Measurements from ENCODE around the gene ZNF117. TPM values are rescaled to one million over a fixed set of nuclear protein-coding genes. Genes with fewer than 3 reads are reported as not detected.
"Not testable (repeated sequence)": the region's sequence is repeated elsewhere in the genome, so short reads cannot be mapped to it uniquely, and the experiment has no call there.

ZNF117 gene
- total RNA-seq: 72.7 TPM

DNA sequence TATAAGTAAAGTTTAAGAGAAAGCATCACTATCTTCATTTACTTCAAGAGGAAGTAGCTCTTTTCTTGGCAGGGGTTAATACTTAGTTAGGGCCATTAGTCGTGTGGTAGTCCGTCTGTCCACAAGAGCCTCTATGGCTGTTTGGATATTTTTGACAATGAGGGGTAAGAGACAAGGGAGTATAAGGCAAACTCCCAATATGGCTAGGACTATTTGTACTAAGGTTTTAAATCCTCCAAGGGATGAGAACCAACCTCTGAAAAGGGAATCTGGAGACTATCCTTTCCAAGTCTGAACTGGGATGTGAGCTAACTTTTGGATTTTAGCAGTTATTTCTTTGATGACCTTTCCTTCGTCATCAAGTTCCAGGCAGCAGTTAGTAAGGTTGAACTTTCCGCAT is at the start of gene ZNF117:
ZNF117 (minus strand) TSS at position 101 of the 400 bp plus-strand sequence.
- no peak for DNase-seq

DNA sequence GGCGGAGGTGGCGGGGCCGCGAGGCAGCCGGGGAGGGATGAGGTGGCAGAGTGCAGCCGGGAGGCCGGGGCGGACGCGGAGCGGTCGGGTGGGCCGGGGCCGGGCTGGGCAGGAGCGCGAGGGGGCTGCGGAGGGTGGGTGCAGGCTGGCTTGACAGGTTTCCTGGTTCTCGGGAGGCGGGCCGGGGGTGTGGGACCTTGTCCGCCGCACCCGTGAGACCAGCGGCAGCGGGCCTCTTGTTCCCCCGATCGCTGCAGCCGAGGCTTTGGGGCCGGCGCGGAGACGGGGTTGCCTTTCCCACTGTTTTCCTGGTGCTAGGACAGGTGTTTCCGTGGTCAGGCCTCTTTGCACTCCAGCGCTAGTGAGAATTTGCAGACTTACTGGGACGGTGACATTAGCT is 47.9 kb upstream of the ZNF117 start:
- peak; percentile 9 for DNase-seq

DNA sequence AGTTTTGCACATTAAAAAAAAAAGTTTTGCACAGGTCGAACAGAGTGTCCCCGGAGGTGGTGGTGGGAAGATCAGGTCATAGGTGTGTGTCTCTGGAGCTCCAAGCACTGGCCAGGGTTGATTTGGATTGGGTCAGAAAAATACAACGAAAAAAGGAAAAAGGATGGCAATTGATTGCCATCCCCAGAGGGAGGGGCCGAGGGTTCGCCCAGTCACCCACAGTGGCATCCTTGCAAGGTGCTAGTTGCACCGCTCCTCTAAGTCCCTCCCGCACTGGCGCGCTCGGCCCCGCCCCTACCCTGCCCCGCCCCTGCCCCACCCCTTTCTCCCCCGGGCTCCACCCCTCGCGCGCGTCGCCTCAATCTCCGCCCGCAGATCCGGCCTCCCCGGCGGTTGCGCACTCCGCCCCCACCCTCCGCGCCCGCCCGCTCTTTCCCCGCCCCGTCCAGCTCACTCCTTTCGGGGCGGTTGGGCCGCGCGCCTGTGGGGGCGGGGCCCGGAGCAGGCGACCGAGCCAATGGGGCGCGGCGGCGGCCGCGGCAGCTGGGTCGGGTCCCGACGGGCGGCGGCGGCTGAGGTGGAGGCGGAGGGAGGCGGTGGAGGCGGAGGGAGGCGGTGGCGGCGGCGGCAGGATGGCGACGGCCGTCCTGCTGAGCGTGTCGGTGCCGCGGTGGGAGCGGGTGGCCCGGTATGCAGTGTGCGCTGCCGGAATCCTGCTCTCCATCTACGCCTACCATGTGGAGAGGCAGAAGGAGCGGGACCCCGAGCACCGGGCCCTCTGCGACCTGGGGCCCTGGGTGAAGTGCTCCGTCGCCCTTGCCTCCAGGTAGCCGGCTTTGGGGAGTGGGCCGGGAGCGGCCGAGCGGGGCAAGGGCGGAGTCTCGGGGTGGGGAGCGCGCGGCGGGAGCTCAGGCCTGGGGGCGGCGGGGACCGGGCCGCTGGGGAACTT is 47.2 kb upstream of the ZNF117 start:
- DNase-seq: peak; percentile 85

DNA sequence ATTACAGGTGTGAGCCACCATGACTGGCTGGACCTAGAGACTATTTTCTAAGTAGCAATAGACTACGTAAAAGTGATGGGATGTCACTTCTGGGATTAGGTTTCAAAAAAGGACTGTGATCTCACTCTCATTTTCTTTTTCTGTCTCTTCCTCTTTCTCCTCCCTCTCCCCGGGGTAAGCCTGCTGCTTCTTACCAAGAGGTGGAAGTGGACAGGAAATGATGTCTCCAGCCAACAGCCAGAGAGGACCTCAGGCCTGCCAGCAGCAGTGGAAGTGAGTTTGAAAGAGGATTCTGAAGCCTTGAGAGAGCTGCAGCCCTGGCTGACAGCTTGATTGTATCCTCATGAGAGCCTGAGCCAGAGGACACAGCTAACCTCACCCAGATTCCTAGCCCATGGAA is 45.7 kb upstream of the ZNF117 start:
- not testable (repeated sequence) for DNase-seq

DNA sequence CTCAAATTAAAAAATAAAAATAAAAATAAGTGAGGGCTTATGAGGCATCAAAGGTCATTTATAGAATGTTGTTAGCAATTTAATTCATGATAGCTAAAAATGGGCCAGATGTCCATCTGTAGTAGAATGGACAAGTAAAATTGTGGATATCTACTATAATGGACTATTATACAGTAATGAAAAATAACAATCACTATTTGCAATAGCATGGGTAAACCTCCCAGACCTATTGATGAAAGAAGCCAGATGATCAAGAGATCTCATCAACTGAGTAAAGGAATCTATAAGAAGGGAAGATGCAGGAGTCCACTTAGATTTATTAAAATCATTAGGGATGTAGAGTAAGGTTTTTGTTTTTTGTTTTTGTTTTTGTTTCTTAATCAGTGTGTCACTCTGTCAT is 44.6 kb upstream of the ZNF117 start:
- not testable (repeated sequence) for DNase-seq

DNA sequence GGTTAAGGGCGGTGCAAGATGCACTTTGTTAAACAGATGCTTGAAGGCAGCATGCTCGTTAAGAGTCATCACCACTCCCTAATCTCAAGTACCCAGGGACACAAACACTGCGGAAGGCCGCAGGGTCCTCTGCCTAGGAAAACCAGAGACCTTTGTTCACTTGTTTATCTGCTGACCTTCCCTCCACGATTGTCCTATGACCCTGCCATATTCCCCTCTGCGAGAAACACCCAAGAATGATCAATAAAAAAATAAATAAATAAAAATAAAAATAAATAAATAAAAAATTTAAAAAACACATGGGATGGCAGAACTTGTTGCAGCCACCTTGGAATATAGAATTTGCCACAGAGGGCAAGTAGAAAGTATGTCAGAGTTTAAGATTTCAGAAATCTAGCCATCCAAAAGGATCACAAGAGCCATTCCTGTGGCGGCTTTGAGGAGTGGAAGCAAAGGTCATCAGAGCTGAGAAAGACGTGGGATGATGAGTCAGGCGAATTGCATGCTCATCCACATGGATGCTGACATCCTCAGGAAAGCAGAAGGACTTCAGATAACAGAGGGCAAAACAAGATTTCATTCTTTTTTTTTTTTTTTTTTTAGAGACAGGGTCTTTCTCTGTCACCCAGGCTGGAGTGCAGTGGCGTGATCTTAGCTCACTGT is 43.4 kb upstream of the ZNF117 start:
- not testable (repeated sequence) for DNase-seq

DNA sequence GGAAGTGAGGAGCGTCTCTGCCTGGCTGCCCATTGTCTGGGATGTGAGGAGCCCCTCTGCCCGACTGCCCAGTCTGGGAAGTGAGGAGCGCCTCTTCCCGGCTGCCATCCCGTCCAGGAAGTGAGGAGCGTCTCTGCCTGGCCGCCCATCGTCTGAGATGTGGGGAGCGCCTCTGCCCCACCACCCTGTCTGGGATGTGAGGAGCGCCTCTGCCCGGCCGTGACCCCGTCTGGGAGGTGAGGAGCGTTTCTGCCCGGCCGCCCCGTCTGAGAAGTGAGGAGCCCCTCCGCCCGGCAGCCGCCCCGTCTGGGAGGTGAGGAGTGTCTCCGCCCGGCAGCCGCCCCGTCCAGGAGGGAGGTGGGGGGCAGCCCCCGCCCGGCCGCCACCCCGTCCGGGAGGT is 42.6 kb upstream of the ZNF117 start:
- not testable (repeated sequence) for DNase-seq

DNA sequence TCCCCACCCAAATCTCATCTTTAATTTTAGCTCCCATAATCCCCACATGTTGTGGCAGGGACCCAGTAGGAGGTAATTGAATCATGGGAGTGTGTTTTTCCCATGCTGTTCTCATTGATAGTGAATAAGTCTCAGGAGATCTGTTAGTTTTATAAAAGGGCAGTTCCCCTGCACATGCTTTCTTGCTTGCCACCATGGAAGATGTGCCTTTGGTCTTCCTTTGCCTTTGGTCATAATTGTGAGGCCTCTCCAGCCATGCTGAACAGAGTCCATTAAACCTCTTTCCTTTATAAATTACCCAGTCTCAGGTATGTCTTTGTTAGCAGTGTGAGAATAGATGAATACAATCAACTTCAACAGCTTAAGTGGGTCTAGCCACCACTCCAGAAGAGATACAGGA is 34.2 kb upstream of the ZNF117 start:
- DNase-seq: not testable (repeated sequence)

DNA sequence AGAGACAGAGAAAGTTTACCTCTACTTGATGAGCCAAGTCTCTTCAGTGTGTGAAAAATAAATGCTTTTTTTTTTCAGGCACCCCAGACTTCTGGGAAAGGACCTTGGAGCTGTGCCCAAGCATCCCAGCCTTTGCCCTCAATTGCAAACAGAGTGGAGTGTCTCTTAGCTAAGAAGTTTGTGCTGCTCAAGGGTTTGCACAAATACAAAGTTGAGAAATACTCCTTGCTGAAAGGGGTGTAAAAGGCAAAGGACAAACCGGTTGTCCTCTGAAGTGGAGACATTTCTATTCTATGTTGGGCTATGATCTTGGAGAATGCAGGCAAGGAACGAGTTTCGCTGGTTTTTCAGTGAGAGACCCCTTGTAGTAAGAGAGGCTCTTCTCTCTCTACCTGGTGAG is 30.1 kb upstream of the ZNF117 start:
- not testable (repeated sequence) for DNase-seq

DNA sequence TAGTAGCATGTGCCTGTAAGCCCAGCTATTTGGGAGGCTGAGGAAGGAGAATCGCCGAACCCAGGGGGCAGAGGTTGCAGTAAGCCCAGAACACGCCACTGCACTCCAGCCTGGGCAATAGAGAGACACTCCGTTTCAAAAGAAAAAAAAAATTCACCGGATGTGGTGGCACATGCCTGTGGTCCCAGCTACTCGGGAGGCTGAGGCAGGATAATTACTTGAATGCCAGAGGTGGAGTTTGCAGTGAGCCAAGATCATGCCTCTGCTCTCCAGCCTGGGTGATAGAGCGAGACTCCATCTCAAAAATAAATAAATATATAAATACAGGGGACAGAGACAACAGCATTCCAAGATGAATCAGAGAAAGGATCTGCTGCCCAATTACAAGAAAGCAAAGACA is 19.0 kb upstream of the ZNF117 start:
- not testable (repeated sequence) for DNase-seq

DNA sequence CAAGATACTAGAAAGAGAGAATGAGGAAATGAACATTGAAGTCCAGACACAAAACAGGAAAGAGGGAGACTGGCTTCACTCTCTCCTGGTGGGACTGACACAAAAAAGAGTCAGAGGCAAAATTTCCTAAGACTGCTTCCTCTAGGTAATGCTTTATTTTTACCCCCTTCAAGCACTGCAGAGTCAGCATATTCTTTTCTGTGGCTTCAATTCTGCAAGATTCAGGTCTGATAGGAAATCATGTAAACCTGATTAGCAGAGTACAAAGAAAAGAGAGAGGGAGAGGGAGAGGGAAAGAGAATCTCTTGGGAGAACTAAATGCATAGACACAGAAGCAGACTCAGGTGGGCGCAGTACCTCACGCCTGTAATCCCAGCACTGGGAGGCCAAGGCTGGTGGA is 18.6 kb upstream of the ZNF117 start:
- DNase-seq: not testable (repeated sequence)

DNA sequence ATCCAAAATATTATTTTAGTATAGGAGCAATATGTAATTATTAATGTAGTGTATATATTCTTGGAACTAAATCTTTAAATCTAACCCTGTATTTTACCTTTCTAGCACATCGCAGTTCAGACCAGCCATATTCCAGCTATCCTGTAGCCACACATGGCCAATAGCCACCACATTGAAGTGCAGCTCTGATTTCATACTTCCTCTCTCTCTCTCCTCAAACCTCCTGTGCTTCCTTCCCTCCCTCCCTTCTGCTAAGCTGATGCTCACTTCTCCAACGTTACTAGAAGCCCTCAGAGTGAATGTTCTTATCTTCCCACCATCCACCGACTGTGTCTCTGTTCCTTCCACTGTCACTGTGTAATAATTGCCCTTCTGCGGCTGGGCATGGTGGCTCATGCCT is 16.2 kb upstream of the ZNF117 start:
- not testable (repeated sequence) for DNase-seq

DNA sequence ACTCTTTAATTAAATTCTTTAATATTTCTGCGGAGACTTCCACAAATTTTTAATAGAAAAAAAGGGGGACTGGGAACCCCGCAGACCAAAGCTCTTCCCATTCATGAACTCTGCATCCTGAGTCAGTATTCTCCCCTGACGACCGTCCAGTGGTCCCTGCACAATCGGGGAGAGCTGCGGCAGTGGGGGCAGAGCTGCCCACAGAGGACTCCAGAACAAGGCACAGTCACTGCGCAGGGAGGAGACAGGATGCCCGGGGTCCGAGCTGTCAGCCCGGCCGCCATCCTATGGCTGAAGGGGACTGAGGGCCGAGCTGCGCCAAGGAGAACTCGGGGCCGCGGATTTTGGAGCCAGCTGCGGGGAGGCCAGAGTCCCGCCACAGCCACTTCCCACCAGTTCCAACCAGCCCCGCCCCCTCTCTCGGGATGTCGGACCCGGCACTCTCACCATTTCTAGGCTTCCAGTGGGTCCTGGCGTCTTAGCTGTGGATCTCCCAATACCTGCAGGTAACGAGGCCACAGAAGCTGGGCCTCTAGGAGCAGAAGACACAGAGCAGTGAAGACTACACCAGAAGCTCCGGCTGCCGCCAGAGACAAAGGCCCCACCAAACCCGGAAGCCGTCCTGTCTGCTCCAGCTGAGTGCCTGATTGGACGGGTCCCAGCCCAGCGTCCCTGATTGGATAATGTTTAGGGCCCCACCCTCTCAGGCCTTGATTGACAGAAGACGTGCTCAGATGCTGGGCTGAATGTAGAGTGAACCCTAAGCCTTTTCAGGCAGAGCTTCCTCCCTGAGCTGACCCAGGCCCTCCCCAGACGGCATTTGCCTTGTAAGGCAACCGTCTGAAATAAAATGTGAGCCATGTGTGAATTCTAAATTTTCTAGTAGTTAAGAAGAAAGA is 15.5 kb upstream of the ZNF117 start, which contains the start of gene ERV3-1:
ERV3-1 (minus strand) TSS at position 594 of the 899 bp plus-strand sequence. CDS start 13,661 bp downstream, outside the sequence.
- peak; percentile 96 for DNase-seq

DNA sequence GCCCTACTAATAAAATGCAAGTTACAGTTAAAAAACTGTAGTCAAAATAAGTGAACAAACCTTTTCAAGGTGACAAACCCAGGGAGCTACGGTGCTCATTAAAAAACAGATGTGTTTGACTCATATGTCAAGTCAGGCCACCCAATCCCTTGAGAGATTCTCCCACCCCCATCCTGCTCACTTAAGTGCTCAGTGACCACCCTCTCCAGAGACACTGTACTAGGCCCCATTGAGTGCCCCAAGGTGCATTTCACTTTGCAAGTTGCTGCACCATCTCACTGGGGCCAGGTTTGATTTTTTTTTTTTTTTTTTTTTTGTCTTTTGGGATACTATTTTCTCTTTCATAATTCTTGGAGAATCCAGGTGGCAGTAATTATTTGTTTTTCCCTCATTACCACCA is 13.7 kb upstream of the ZNF117 start:
- DNase-seq: no peak

DNA sequence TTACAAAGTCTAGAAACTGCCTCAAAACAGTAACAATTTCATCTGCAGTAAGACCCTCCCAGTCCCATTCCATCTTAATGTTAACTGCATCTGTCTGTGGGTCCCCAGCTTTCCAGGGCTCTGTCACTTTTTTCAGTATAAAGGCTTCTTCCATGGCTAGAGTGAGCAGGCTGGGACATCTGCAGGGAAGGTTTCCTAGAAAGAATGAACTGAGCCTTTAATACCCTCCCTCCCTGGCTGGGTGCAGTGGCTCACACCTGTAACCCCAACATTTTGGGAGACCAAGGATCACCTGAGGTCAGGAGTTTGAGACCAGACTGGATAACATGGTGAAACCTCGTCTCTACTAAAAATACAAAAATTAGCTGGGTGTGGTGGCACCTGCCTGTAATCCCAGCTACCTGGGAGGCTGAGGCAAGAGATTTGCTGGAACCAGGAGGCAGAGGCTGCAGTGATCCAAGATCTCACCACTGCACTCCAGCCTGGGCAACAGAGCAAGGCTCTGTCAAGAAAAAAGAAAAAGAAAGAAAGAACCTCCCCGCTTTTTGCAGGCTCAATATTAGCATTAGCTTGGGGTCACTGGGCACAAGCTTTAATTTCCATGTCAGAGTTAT is 12.2 kb upstream of the ZNF117 start:
- DNase-seq: no peak

DNA sequence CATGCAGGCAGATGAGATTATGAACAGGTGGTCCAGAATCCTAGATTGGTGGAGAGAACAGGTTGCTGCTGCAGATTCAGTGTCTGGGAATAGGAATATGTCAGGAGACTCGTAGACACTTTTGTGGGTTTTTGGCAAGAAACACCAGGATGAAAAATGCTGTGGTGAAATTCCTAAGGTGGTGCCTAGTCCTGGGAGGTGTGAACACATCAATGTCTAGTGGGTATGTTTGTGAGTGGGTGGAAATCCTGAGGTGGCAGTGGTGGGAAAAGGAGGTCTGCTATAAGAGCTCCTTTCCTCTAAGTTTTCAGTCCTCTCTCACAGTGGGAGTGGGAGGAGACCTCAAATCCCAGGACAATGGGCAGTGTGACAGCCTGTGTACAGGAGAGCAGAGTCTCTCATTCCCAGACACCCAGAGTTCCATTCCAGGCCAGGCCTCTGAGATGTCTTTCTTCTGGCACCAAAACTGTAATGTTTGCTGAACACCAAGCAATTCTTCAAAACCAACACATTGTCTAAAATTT is 10.5 kb upstream of the ZNF117 start:
- DNase-seq: no peak

DNA sequence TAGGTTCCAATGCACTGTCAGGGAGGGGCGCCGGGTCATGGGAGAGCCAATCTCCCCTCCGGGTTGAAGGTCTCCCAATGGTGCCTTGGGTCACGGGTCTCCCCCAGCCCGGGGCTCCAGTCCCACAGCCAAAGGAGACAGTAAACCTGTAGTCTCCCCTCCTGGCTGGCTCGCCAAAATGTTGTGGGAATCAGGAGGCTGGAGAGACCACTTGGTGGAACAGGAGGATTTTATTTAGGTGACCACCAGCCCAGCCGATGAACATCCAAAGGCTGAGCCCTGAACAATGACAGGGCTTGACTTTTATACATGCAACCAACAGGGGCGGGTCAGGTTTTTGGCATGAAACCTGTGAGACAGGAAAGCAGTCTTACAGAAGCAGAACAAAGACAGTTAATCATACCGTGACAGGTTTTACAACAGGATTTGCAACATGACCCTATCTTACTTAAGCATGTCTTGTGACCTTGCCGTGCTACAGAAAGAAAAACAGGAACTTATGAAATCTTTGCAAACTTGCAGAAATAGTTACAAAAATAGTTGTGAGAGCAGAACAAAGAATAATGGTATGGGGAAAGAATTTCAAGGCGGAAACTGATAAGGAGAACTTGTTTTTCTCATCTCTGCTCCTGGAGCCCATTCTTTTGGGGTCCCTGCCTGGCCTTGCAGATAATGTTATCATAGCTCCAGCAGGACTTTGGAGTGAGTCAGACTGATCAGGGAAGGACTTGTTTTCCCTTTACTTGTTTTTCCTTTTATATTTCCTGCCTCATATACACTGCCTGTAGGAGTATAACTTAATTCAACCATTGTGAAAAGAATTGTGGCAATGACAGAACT is 8.5 kb upstream of the ZNF117 start:
- no peak for DNase-seq

DNA sequence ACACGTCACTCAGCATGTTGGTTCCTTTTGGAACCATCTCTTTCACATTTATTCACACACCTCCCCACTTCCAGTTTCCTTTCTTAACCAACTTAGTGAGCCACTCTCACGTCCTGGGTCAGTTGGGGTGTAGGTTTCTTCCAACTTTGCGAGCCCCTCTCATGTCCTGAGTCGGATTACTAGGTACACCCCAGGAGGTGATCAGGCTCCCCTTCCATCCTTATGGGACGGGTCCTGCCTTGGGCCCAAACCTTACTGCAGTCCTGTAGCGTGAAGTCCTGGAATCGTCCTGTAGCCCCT is 8.0 kb upstream of the ZNF117 start:
- no peak for DNase-seq

DNA sequence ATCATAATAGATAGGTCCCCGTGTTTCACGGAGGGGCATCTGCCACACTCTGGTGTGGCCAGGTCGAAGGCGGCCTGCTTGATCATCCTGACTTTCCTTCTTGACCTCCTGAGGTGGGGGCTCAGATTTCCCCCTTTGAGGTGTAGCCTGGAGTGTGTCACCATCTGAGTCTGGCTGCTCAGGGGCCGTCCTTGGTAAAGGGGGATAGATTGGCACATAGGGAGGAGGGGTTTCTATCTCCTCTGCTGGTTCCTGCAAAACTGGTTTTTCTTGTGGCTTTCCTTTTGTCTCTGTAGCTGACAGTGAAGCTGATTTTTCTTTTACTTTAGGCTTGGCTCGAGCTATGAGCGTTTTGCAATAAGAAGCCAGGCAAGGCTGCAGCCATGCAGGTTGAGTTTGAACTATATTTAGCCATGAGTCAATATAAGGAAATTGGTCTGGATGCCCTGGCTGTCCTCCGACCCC is 7.1 kb upstream of the ZNF117 start:
- DNase-seq: no peak

DNA sequence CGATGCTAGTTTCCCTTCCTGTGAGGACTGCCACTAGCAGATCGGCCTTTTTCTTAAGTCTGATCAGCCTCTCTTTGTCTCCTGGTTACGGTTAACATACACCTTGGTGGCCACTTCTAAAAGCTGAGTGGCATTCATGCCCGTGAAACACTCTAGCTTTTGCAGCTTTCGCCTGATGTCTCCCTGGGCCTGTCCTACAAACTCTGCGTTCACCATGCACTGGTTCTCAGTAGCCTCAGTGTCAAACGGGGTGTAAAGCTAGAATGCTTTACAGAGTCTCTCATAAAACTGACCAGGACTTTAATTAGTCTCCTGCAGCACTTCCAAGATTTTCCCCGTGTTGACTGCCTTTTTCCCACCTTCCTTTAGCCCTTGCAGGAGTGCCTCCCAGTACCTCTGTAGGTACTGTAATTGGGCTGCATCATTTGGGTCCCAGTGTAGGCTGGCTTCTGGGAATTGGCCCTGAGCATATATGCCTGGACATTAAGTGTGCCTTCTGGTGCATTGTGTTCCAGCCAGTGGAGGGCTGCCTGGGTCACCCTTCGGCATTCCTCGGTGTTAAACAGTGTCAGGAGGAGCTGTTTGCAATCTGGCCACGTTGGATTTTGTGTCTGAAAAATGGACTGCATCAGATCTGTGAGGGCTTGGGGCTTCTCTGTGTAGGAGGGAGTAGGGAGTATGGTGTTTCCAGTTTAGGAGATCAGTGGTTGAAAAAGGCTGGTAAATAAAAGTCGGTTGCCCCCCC is 6.5 kb upstream of the ZNF117 start:
- no peak for DNase-seq
